Testis (tissue), 2 donors: ENCODE results near the gene INPP4A.

Experiments
- CTCF ChIP-seq, 3 experiments: fragments of 450-650 bp in 2 of 3; fragments of 200-600 bp in 1 of 3; sonication (generic) in 1 of 3; IDR thresholded peaks; one replicate each; pipeline ENCODE4 v1.5.1; 2016 to 2019; ENCODE audit warnings: antibody characterized with exemption in 3 of 3, mild to moderate bottlenecking in 2 of 3, moderate library complexity in 1 of 3
- POLR2A ChIP-seq: fragments of 450-650 bp; IDR thresholded peaks from one replicate; pipeline ENCODE4 v1.6.1; 2017; ENCODE audit warnings: antibody characterized with exemption, mild to moderate bottlenecking, moderate library complexity

GRCh38 chr2:98484121-98484557 lies 39.5 kb downstream of the INPP4A start:
- no peak for TF ChIP-seq CTCF (IDR thresholded peaks at IDR 0.05)
- TF ChIP-seq POLR2A: no peak
